GM10266 (cell line): ENCODE results near the gene ZDHHC24.

Source experiments
- DNase-seq: peaks from one replicate; pipeline ENCODE4 v3.0.0; 2012; ENCODE audit errors: extremely low spot score
- TF ChIP-seq, protein P1 (sequence below): IDR thresholded peaks from 2 replicates; pipeline ENCODE4 v1.5.1; 2012; ENCODE audit warnings: mild to moderate bottlenecking, low read depth; ENCODE audit not compliant: control insufficient read depth, insufficient read depth; ENCODE audit errors: missing control alignments

Gene ZDHHC24, protein sequence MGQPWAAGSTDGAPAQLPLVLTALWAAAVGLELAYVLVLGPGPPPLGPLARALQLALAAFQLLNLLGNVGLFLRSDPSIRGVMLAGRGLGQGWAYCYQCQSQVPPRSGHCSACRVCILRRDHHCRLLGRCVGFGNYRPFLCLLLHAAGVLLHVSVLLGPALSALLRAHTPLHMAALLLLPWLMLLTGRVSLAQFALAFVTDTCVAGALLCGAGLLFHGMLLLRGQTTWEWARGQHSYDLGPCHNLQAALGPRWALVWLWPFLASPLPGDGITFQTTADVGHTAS

DNA sequence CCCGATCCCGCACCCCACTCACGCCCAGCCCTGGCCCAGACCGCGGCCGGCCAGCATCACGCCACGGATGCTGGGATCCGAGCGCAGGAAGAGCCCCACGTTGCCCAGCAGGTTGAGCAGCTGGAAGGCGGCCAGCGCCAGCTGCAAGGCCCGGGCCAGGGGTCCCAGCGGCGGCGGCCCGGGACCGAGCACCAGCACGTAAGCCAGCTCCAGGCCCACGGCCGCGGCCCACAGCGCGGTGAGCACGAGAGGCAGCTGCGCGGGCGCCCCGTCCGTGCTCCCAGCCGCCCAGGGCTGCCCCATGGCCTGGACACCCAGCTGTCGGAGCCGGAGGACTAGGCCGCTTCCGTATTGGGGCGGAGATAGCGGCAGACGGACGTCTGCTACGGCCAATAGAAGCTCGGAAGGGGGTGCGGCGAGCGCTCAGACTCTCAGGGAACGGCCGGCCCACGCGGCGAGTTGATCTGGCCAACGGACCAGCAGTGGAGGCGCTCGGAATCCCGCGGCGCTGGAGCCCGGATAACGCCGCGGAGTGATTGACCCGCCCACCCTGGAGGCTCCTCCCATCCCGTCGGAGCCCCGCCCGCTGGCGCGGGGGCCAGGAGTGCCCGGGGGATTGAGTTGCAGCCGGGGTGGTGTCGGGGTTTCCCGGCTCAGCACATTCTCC is at the start of gene ZDHHC24:
ZDHHC24 (minus strand) TSS at position 348 of the 667 bp plus-strand sequence; CDS start at position 303, 45 bp downstream.
- peak; percentile 98 for DNase-seq

DNA sequence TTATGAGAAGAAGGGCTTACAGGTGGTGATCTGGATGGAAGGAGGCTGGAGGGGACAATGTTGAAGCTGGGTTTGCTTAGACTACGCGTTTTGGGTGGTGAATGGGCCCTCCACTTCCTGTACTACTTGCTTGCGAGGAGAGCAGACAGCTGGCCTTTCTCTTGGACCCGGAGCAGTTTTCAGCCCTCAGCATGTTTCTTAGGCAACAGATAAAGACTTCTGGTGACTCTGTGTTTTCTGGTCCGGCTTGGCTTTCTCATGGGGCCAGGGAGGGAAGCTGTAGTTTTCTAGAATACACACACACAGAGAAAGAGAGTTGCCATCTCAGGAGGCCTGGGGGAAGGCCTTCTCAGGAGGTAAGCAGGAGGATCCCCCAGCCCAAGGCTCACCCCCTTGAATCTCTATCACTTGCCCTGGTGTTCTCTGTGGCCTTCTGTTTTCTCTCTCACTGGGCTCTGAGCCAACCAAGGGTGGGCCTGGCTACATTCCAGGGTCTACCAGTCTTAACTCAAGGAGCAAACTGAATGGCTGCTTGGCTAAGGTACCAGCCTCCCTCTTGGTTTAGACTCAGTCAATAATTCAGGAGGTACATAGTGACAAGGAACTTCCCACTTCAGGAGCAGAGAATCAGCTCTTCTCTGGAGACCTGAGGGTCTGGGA is 49.5 kb upstream of the ZDHHC24 start:
- TF ChIP-seq, protein P1, sequence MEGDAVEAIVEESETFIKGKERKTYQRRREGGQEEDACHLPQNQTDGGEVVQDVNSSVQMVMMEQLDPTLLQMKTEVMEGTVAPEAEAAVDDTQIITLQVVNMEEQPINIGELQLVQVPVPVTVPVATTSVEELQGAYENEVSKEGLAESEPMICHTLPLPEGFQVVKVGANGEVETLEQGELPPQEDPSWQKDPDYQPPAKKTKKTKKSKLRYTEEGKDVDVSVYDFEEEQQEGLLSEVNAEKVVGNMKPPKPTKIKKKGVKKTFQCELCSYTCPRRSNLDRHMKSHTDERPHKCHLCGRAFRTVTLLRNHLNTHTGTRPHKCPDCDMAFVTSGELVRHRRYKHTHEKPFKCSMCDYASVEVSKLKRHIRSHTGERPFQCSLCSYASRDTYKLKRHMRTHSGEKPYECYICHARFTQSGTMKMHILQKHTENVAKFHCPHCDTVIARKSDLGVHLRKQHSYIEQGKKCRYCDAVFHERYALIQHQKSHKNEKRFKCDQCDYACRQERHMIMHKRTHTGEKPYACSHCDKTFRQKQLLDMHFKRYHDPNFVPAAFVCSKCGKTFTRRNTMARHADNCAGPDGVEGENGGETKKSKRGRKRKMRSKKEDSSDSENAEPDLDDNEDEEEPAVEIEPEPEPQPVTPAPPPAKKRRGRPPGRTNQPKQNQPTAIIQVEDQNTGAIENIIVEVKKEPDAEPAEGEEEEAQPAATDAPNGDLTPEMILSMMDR, result no peak
- peak; percentile 27 for DNase-seq

More for the DNA sequence above, at the start of gene ZDHHC24:
- TF ChIP-seq, protein P1, result no peak

DNA sequence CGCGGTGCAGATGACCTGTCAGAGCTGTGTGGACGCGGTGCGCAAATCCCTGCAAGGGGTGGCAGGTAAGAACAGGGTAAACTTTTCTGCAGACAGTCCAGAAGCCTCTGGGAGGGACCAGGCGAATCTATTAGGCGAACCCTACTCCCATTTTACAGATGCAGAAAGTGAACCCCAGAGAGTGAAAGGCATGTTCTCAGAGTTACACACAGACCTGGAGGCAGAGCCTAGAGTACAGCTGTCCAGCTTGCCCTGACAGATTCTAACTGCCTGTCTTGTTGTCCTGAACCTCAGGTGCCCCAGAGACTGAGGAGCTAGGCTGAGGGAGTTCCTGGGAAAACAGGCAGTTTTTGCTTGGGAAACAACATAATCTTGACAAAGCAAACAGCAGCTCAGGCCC is 47.8 kb upstream of the ZDHHC24 start:
- DNase-seq, result peak; percentile 10
- TF ChIP-seq, protein P1, result no peak

DNA sequence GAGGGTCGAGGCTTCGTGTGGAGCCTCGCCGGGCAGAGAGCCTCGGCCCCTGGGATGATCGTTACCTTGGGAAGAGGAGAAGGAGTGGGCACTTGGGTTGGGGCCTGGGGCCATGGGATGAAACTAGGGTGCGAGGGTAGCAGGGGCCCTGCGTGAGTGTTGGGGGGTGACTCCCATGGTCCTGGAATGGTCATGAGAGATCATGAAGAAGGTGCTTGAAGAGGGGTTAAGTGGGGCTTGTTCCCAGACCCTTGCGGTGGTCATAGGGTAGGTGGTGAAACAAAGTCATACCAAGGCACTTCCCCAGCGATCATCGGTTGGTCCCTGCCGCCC is 47.4 kb upstream of the ZDHHC24 start:
- peak; percentile 21 for DNase-seq

DNA sequence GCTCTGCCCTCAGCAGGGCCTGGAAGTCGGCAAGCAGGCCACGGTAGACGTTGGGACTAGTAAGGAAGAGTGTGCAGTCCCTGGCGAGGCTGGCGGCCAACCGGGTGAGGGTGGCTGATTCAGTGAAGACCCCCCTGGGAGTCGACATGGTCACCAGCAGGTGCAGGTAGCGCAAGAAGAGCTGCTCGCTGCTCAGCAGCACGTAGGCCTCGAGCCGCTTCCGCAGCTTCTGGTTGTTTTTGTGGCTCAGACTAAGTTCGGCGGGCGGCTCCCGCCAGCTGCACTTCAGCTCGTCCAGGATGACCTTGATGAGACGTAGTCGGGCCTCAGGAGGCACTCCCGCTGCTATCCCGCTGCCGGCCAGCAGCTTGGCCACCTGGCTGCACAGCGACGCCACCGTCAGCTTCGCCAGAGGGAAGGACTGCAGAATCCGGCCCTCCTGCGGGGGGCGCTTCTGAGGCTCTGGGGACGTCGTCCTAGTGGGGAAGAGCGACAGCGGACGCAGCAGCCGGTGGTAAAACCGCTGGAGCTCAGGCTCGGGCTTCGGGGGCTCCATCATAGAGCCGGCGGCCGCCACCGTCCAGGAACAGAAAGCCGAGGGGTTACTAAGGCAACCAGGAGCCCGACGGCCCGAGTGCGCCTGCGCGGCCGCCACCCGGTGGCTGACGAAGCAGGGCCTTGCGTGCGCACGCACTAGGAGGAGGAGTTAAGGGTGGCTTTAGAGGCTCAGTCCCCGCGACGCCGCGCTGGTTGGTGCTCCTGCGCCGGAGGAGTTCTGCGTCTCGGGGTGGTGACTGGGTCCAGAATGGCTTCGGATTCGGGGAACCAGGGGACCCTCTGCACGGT is 46.8 kb upstream of the ZDHHC24 start, which contains the start of the genes CCDC87 and CCS:
CCDC87 (minus strand) TSS at position 607 of the 846 bp plus-strand sequence; CDS start at position 559, 48 bp downstream.
CCS (plus strand) TSS at position 729 of the 846 bp plus-strand sequence; CDS start at position 806, 77 bp downstream.
- DNase-seq, result peak; percentile 100
- TF ChIP-seq, protein P1, result peak; percentile 55

More for the DNA sequence above, 47.4 kb upstream of the ZDHHC24 start:
- TF ChIP-seq, protein P1, result no peak

DNA sequence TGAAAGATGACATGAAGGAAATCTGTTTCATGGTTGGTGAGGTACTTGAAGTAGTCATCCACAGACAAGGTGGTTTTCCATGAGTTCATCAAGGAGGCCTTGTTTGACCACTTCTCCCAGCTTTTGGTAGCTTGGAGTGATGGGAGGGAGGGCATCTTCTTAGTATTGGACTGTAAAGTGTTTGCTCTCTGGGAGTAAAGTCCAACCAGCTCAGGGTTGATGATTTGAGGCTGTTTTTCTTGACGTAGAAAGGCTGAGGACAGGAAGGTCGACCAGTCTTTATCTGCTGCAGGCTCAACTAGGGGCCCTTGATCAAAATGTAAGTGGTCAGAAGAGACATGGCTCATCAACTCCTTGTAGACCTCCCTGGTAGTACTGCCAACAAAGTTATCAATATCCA is 45.3 kb upstream of the ZDHHC24 start:
- DNase-seq, result no peak
- TF ChIP-seq, protein P1, result no peak
